Uterus (tissue), 2 donors: ENCODE results near the gene SAMD4A.

Source experiments
- POLR2A ChIP-seq, 2 donors: fragments of 450-650 bp; IDR thresholded peaks; one replicate each; pipeline ENCODE4 v1.6.1; 2016; ENCODE audit warnings: antibody characterized with exemption in 2 of 2, mild to moderate bottlenecking in 1 of 2, moderate library complexity in 1 of 2
- TF ChIP-seq, protein P1 (sequence below), 4 experiments: fragments of 200-600 bp in 2 of 4; fragments of 450-650 bp in 2 of 4; sonication (generic) in 2 of 4; IDR thresholded peaks; one replicate each; pipeline ENCODE4 v1.5.1; 2016 to 2019; ENCODE audit warnings: antibody characterized with exemption in 4 of 4, mild to moderate bottlenecking in 2 of 4, moderate library complexity in 1 of 4

DNA sequence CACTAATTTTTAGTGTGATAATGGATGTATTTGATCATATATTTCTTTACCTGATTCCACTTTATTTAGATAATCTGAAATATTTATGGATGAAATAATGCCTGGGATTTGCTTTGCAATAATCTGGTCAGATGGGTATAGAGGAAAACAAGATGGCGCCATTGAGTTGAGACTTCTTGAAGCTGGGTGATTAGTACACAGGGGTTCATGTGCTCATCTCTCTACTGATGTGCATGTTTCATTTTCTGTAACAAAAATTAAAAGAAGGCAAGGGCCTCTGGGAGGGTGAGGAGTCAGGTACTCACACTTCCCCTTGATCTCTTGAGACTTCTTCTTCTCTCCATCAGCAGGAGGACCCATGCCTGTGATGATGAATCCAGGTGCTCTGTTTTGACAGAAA, 273.9 kb downstream of the SAMD4A start:
- no peak for TF ChIP-seq POLR2A (IDR thresholded peaks at IDR 0.05)
- TF ChIP-seq, protein P1, sequence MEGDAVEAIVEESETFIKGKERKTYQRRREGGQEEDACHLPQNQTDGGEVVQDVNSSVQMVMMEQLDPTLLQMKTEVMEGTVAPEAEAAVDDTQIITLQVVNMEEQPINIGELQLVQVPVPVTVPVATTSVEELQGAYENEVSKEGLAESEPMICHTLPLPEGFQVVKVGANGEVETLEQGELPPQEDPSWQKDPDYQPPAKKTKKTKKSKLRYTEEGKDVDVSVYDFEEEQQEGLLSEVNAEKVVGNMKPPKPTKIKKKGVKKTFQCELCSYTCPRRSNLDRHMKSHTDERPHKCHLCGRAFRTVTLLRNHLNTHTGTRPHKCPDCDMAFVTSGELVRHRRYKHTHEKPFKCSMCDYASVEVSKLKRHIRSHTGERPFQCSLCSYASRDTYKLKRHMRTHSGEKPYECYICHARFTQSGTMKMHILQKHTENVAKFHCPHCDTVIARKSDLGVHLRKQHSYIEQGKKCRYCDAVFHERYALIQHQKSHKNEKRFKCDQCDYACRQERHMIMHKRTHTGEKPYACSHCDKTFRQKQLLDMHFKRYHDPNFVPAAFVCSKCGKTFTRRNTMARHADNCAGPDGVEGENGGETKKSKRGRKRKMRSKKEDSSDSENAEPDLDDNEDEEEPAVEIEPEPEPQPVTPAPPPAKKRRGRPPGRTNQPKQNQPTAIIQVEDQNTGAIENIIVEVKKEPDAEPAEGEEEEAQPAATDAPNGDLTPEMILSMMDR (IDR thresholded peaks at IDR 0.05): no peak
